HG03025 (cell line): ENCODE results near the gene SRRM4.

Experiments used
- ATAC-seq: cut with Tn5 transposase; IDR thresholded peaks from one replicate; pipeline ENCODE4 v1.9.1; 2021; ENCODE audit warnings: mild to moderate bottlenecking, moderate library complexity; ENCODE audit not compliant: unreplicated experiment, low FRiP score

SRRM4 gene

DNA sequence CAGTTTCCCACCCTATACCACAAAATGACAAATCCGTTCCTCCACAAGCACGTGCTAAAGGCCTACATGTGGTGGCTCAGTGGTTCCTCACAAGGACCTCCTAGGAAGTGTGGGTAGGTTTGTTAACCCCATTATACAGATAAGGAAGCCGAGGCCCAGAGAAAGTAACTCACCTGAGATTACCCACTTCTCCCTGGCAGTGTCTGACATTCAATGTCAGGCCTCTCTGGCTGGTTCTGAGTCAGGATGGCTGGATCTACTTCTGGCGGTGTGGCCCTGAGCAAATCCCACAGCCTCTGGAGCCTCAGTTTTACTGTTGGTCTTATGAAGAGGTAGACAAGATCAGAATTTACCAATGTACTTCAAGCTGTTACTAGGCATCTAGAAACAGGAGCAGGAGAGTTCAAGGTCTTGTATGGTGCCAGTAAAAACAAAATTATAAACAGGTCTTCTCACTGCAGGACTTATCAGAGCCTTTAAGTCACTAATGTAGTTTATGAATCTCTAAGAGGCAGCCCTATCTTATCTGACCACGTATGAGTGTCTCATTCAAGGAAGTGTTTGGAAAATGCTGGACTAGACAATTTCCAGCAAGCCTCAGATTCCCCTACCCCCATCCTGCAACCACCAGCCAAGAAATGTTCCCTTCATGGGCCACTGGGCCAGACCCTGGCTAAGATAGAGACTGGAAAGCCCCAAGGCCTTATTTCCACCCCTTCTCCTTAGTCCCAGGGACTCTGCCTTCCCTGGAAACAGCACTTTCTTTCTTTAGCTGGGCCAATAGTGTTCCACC, 201.6 kb downstream of the SRRM4 start:
- ATAC-seq, result no peak

- no peak for ATAC-seq
Observed at GRCh38 chr12:119183942-119184695, 202.8 kb downstream of the SRRM4 start.

- ATAC-seq, result no peak
Observed at GRCh38 chr12:119195256-119195655, 213.9 kb downstream of the SRRM4 start.

DNA sequence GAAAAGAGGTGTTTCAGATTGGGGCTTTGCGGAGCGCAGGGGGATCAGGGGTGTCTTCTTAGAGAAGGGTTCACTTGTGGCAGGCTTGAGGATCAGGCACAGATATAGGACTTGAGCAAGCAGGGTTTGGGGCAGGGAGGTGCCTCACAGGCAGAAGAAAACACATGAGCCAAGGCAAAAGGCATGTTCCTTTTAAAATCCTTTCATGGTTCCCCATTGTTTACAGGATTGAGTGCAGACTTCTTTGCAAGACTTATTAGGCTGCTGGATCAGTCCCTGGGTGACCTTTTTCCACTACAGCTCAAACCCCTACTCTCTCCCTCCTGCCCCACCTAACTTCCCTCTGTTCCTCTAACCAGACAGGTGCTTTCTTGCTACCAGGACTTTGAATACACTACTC, 217.1 kb downstream of the SRRM4 start:
- ATAC-seq, result no peak

DNA sequence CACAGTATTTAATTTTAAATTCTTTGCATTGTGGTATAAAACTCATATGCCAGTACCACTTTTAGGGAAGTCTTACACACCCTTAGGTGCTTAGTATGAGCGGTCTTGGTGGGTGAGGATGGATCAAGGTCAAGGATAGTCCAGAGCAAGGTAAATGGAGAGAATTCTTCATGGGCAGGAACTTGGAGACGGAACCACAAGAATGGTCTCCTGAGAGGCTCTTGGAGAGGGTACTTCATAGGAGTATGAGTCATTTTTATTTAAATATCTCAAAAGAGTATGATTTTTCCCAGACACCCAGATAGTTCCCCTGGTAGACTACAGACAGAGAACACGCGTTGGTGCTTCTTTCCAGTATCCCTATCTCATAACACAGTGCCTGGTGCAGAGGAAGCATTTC, 219.3 kb downstream of the SRRM4 start:
- ATAC-seq, result no peak

GRCh38 chr12:119201789-119202543, 220.6 kb downstream of the SRRM4 start:
- no peak for ATAC-seq

DNA sequence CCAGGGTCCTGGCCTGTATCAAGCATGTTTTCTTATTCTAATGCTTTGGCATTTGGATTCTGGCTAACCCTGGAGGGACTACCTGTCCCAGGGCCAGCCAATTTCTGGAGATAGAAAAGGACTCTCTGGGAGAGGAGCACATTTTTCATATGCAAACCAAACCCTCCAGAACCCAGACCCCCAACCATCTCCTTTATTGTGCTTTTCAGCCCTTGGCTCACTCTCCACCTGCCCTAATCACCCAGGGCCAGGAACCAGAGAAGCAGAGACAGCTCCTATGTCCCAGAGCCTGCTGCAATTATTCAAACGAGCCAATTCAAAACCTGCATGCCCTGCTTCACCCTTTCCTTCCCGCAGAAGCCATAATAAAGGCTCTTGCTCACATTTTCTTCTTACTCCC, 221.2 kb downstream of the SRRM4 start:
- ATAC-seq, result no peak

GRCh38 chr12:119204131-119204530, 222.8 kb downstream of the SRRM4 start:
- no peak for ATAC-seq

DNA sequence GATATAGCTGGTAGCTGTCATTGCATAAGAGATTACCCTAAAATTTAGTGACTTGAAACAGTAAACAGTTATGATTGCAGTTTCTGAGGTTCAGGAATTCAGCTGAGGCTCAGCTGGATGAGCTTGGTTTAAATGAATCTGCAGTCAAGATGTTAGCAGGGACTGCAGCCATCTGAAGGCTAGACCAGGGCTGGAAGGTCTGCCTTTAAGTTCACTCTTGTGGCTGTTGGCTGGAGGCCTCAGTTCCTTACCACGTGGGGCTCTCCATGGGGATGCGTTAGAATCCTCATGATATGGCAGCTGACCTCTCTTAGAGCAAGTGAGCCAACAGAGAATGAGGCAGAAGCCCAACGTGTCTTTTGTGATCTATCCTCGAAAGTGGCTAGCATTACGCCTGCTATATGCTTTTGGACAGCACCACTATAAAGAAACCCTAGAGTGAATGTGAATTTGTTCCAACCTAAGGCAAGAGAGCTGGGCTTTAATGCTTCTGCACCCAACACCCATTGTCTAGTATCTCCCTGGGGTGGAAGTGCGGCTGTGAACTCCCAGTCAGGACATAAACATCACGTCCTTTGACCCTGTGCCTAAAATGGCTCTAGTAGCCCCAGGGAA, 223.4 kb downstream of the SRRM4 start:
- no peak for ATAC-seq

- no peak for ATAC-seq
Observed at GRCh38 chr12:119206348-119207062, 225.2 kb downstream of the SRRM4 start.

- ATAC-seq, result no peak
Observed at GRCh38 chr12:119207063-119207560, 225.8 kb downstream of the SRRM4 start.

- no peak for ATAC-seq
Observed at GRCh38 chr12:119208626-119209061, 227.3 kb downstream of the SRRM4 start.

DNA sequence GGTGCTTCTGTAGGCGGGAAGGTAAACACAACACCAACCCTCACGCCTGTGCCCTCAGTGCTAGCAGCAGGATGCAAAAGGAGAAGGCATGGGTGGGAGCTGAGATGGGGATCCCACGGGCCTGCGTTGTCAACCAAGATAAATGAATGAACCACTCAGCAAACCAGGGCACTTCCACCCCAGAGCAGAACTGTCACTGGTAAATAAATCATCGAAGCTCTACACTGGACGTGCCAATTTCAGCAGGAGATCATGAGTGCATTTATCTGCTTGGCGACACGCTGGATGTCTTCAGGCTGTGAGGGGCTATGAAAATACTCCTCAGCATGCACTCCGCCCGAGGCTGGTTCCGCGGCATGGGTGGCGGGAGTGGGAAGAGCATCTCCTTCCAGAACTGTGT, 230.5 kb downstream of the SRRM4 start:
- no peak for ATAC-seq
